Keratinocyte (primary cell): ENCODE measurements around the gene ASB13.

Experiments
- CTCF ChIP-seq, 3 experiments: IDR thresholded peaks in 1 of 3; conservative IDR thresholded peaks in 1 of 3; optimal IDR thresholded peaks in 1 of 3; 2 replicates in 2 of 3; 3 replicates in 1 of 3; pipeline versions ENCODE3 to v1.5.1; 2011; ENCODE audit warnings: low read length in 3 of 3, mild to moderate bottlenecking in 3 of 3, moderate library complexity in 2 of 3, control low read depth in 1 of 3, inconsistent platforms in 1 of 3; ENCODE audit not compliant: insufficient read depth in 2 of 3; ENCODE audit errors: extremely low read depth in 1 of 3
- EZH2 ChIP-seq: IDR thresholded peaks from one replicate; pipeline ENCODE4 v1.6.1; 2012; ENCODE audit warnings: inconsistent platforms, mild to moderate bottlenecking, low read length, moderate library complexity

DNA sequence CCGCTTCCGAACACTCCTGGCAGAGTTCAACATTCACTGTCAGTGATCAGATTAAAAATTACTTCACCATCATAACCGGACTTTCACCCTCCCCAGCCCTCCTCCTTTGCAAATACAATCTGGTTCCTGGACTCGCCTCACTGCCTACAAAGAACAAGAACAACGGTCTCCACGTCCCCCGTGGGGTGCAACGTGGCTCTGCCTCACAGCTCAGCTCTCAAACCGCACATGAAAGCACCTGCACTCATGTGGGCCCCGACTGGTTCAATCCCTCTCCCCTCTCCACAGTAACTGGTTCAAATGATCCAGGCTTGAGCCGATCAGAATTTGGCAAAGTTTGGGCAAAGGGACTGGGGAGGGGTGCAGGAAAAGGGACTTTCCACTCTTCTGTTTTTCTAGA, 21.0 kb downstream of the ASB13 start:
- no peak for TF ChIP-seq CTCF (optimal IDR thresholded peaks at IDR 0.05 in 1 of 3, IDR thresholded peaks at IDR 0.05 in 1 of 3, conservative IDR thresholded peaks at IDR 0.05 in 1 of 3; ENCODE audit: extremely low read depth in 1 of 3, insufficient read depth in 2 of 3, low read length in 3 of 3)
- no peak for TF ChIP-seq EZH2
